DND-41 (cell line): ENCODE data around the gene RAB3D.

Source experiments
- ATAC-seq: fragments of 200-7000 bp; cut with Tn5 transposase; 3 replicates; pipeline ENCODE4 v1.9.1; 2021; ENCODE audit warnings: low read depth; ENCODE audit not compliant: insufficient read depth
- DNase-seq: peaks from one replicate; pipeline ENCODE4 v3.0.0-alpha.2; 2020
- H2AFZ ChIP-seq: 2 replicates; pipeline ENCODE4 v1.6.0; 2012; ENCODE audit warnings: low read depth, low read length
- H3K27ac ChIP-seq: 2 replicates; pipeline ENCODE4 v1.5.1; 2012; ENCODE audit warnings: low read length, inconsistent platforms
- H3K27me3 ChIP-seq: fragments of 200-600 bp; sonication (generic); 2 replicates; pipeline ENCODE4 v1.6.0; 2012; ENCODE audit warnings: low read length, mild to moderate bottlenecking, inconsistent platforms; ENCODE audit not compliant: insufficient read depth, poor library complexity
- H3K36me3 ChIP-seq: 2 replicates; pipeline ENCODE4 v1.5.1; 2012; ENCODE audit warnings: low read length, inconsistent platforms; ENCODE audit not compliant: insufficient read depth
- H3K4me1 ChIP-seq: 2 replicates; pipeline ENCODE4 v1.5.1; 2012; ENCODE audit warnings: mild to moderate bottlenecking, low read length; ENCODE audit not compliant: insufficient read depth
- H3K4me2 ChIP-seq: 2 replicates; pipeline ENCODE4 v1.6.0; 2012; ENCODE audit warnings: mild to moderate bottlenecking, moderate library complexity, low read length, inconsistent platforms; ENCODE audit not compliant: insufficient read depth
- H3K4me3 ChIP-seq, 2 experiments: fragments of 200-600 bp in 1 of 2; shearing (Covaris generic) in 1 of 2; 2 replicates each; pipeline ENCODE4 v1.5.1; 2012 to 2016; ENCODE audit warnings: inconsistent platforms in 2 of 2, low read length in 2 of 2, mild to moderate bottlenecking in 2 of 2, low read depth in 1 of 2, moderate library complexity in 1 of 2
- H3K79me2 ChIP-seq: 2 replicates; pipeline ENCODE4 v1.6.0; 2012; ENCODE audit warnings: low read length, inconsistent platforms; ENCODE audit not compliant: insufficient read depth
- H3K9ac ChIP-seq: 2 replicates; pipeline ENCODE4 v1.6.0; 2012; ENCODE audit warnings: low read depth, mild to moderate bottlenecking, inconsistent platforms, low read length, moderate library complexity
- H3K9me3 ChIP-seq: 2 replicates; pipeline ENCODE4 v1.5.1; 2012; ENCODE audit warnings: low read length, moderate library complexity, mild to moderate bottlenecking, inconsistent platforms; ENCODE audit not compliant: insufficient read depth, severe bottlenecking
- H4K20me1 ChIP-seq: 2 replicates; pipeline ENCODE4 v1.6.0; 2012; ENCODE audit warnings: low read length; ENCODE audit not compliant: insufficient read depth
- EZH2 ChIP-seq: IDR thresholded peaks from 3 replicates; pipeline ENCODE4 v1.6.1; 2012; ENCODE audit warnings: borderline replicate concordance, low read depth, mild to moderate bottlenecking, moderate library complexity, low read length, inconsistent platforms; ENCODE audit not compliant: severe bottlenecking
- TF ChIP-seq, protein P1 (sequence below): IDR thresholded peaks from 2 replicates; pipeline ENCODE4 v1.5.1; 2012; ENCODE audit warnings: borderline replicate concordance, low read length, moderate library complexity, mild to moderate bottlenecking; ENCODE audit not compliant: poor library complexity, severe bottlenecking; ENCODE audit errors: extremely low read depth

Gene RAB3D

GRCh38 chr19:11331502-11331901, 8.0 kb downstream of the RAB3D start:
- ATAC-seq: no peak
- H3K79me2 ChIP-seq: no peaks in the 10 kb centered on the region
- DNase-seq: no peak
- no peaks in the 10 kb centered on the region for H4K20me1 ChIP-seq
- H2AFZ ChIP-seq: no peak overlapping the region
- no peaks in the 10 kb centered on the region for H3K27me3 ChIP-seq
- no peak overlapping the region for H3K9ac ChIP-seq
- H3K4me3 ChIP-seq: no peak overlapping the region
- H3K4me2 ChIP-seq: no peak overlapping the region
- no peak overlapping the region for H3K27ac ChIP-seq
- TF ChIP-seq, protein P1, sequence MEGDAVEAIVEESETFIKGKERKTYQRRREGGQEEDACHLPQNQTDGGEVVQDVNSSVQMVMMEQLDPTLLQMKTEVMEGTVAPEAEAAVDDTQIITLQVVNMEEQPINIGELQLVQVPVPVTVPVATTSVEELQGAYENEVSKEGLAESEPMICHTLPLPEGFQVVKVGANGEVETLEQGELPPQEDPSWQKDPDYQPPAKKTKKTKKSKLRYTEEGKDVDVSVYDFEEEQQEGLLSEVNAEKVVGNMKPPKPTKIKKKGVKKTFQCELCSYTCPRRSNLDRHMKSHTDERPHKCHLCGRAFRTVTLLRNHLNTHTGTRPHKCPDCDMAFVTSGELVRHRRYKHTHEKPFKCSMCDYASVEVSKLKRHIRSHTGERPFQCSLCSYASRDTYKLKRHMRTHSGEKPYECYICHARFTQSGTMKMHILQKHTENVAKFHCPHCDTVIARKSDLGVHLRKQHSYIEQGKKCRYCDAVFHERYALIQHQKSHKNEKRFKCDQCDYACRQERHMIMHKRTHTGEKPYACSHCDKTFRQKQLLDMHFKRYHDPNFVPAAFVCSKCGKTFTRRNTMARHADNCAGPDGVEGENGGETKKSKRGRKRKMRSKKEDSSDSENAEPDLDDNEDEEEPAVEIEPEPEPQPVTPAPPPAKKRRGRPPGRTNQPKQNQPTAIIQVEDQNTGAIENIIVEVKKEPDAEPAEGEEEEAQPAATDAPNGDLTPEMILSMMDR: no peak
- no peak for TF ChIP-seq EZH2
- peaks cover 47% of the 10 kb centered on the region for H3K36me3 ChIP-seq
- peaks cover under 1% of the 10 kb centered on the region; the same call in 1 of the 2 replicates for H3K4me1 ChIP-seq
- H3K9me3 ChIP-seq: no peaks in the 10 kb centered on the region

DNA sequence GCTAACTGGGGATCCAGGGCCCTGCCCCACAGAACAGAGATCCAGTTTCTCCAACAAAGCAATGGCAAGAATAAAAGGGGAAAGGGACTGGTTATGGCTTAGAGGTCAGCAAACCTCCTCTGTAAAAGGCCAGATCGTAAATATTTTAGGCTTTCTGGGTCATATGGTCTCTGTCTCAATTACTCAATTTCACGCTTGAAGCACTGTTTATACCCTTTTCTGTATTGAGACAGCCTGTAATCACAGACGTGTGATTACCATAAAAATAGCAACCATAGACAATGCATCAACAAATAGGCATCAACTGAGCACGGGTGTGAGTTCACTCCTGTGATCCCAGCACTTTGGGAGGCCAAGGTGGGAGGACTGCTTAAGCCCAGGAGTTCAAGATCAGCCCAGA, 9.3 kb downstream of the RAB3D start:
- TF ChIP-seq EZH2: no peak
- TF ChIP-seq, protein P1: no peak
- H3K4me3 ChIP-seq: no peak overlapping the region
- peaks cover 37% of the 10 kb centered on the region for H3K36me3 ChIP-seq
- no peak overlapping the region for H3K9ac ChIP-seq
- H3K27me3 ChIP-seq: no peaks in the 10 kb centered on the region
- DNase-seq: no peak
- no peak for ATAC-seq
- no peaks in the 10 kb centered on the region for H3K79me2 ChIP-seq
- H2AFZ ChIP-seq: no peak overlapping the region
- H3K4me1 ChIP-seq: peaks cover 11% of the 10 kb centered on the region
- no peaks in the 10 kb centered on the region for H4K20me1 ChIP-seq
- no peaks in the 10 kb centered on the region for H3K9me3 ChIP-seq
- no peak overlapping the region for H3K4me2 ChIP-seq
- peak overlapping the region; percentile 27; the same call in 1 of the 2 replicates for H3K27ac ChIP-seq

GRCh38 chr19:11325544-11325943, 13.9 kb downstream of the RAB3D start:
- Histone ChIP-seq H3K4me3 (no peak overlapping the region), H3K36me3 (peaks cover 28% of the 10 kb centered on the region), H3K9ac (peak overlapping the region; percentile 61; the same call in 1 of the 2 replicates), H4K20me1 (no peaks in the 10 kb centered on the region), H2AFZ (no peak overlapping the region), H3K4me1 (peaks cover 57% of the 10 kb centered on the region), H3K27me3 (no peaks in the 10 kb centered on the region), H3K27ac (peak overlapping the region; percentile 99), H3K79me2 (no peaks in the 10 kb centered on the region), H3K4me2 (no peak overlapping the region), H3K9me3 (no peaks in the 10 kb centered on the region)
- DNase-seq: no peak
- ATAC-seq: no peak
- TF ChIP-seq, protein P1: no peak
- TF ChIP-seq EZH2: no peak
